B cell (primary cell): ENCODE data around the gene RSPRY1.

Experiments used
- CTCF ChIP-seq: fragments of 200-600 bp; IDR thresholded peaks from one replicate; pipeline ENCODE4 v1.8.0; 2022; ENCODE audit warnings: antibody characterized with exemption, mild to moderate bottlenecking
- EZH2 ChIP-seq: IDR thresholded peaks from 2 replicates; pipeline ENCODE4 v1.6.1; 2012; ENCODE audit warnings: borderline replicate concordance, low read depth, mild to moderate bottlenecking, moderate library complexity, low read length; ENCODE audit not compliant: insufficient read depth, poor library complexity, severe bottlenecking

- TF ChIP-seq CTCF (no peak), EZH2 (no peak)
These were observed 38.5 kb upstream of the RSPRY1 start for GRCh38 chr16:57147381-57148221.
